GM12873 (cell line): Measurements from ENCODE around the gene IQSEC3.

Source experiments
- TF ChIP-seq, protein P1 (sequence below): IDR thresholded peaks from 2 replicates; pipeline ENCODE4 v1.5.1; 2012; ENCODE audit warnings: low read depth, mild to moderate bottlenecking, moderate library complexity, low read length, control low read depth; ENCODE audit not compliant: insufficient read depth; ENCODE audit errors: missing control alignments

IQSEC3 gene

DNA sequence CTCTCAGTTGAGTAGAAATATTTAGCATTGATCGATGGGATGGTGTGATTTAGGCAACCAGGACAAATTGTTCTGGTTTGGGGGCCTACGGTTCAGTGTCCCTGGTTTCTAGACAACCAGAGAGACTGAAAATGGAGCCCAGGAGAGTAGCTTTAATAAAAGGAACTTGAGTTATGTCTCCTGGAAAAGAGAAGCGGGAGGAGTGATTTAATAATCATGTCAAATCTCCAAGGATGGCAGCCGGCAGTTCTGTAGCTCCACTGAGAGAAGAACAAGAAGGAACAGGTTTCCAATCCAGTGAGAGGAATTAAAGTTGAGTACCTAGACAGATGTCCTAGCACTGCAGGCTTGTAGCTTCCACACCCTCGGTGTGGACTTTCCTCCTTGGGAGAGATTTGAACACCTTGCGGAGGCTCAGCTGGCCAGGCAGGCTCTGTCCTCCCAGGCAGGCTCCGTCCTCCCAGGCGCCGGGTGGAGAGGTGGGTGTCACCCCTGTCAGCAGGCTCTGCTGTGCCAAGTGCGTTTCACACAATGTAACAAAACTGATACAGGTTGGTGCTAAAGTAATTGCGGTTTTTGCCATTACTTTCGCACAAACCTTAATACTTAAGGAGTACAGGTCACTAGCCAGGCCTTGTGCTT, 101.5 kb downstream of the IQSEC3 start:
- TF ChIP-seq, protein P1, sequence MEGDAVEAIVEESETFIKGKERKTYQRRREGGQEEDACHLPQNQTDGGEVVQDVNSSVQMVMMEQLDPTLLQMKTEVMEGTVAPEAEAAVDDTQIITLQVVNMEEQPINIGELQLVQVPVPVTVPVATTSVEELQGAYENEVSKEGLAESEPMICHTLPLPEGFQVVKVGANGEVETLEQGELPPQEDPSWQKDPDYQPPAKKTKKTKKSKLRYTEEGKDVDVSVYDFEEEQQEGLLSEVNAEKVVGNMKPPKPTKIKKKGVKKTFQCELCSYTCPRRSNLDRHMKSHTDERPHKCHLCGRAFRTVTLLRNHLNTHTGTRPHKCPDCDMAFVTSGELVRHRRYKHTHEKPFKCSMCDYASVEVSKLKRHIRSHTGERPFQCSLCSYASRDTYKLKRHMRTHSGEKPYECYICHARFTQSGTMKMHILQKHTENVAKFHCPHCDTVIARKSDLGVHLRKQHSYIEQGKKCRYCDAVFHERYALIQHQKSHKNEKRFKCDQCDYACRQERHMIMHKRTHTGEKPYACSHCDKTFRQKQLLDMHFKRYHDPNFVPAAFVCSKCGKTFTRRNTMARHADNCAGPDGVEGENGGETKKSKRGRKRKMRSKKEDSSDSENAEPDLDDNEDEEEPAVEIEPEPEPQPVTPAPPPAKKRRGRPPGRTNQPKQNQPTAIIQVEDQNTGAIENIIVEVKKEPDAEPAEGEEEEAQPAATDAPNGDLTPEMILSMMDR = no peak

DNA sequence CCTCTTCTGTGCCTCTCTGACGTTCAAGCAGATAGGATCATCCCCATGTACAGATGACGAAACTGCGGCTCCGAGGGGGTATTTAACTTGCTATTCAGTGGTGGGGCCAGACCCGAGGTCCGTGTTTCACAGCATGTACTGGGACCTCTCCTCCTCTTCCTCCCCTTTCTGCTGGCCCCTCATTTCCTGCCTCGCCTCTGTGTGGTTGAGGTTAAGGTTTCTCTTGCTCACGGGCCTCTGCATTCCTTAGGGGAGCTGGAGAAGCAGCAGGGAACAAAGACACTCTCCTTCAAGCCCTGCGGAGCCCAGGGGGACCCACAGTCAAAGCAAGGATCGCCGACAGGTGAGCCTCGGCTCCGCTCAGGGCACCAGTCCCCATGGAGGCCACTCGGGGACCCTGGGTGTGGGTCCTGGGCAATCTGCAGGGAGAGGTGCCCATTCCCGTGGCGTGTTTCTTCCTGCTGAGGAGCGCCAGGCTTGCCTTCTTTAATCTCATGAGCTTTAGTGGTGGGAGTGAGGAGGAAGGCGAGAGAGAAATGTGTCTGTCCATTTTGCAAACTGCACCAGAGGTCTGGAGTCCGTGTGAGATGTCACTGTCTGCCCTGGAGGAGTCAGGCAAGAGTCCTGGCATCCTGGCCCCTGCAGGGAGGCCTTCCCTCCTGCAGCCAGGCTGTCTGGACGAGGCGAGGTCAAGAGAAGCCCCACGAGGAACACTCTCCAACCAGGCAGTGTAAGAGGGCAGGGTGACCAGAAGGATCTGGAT, 102.4 kb downstream of the IQSEC3 start:
- TF ChIP-seq, protein P1 = no peak

DNA sequence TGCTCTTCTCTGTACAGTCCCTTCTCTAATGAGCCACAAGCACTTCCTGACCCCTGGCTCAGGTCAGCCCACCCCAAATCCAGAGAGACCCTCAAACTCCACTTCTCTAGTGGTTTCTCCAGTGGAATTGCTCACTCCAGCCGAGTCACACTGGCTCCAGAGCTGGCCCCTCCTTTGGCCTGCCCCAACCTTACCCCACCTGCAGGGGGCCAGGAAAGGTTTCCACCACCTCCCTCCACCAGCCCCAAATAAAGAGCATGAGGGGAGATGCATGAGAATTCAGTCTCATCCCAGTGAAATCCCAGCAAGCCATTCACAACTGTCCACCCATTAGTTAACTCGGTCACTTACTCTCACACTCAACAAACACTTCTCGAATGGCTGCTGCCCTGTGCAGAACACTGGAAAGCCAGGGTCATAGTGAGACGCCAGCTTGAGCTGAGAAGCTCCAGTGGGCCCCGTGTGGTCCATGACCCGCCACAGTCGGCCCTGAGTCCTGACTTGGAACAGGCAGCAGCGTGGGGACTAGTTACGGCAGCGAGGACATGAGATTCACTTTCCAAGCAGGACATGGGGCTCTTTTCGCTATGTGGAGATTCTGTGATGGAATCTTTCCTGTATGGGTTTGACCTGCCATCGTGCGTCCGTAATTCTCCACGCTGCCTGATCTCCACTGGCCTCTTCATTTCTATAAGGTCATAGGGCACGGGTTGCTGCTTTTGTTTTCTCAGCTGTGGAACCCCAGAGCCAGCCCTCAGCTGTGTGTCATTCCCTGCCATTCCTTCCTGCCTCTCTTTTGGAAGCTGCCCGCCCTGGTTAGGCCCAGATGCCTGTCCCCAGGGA, 103.2 kb downstream of the IQSEC3 start:
- TF ChIP-seq, protein P1 = peak; percentile 40

DNA sequence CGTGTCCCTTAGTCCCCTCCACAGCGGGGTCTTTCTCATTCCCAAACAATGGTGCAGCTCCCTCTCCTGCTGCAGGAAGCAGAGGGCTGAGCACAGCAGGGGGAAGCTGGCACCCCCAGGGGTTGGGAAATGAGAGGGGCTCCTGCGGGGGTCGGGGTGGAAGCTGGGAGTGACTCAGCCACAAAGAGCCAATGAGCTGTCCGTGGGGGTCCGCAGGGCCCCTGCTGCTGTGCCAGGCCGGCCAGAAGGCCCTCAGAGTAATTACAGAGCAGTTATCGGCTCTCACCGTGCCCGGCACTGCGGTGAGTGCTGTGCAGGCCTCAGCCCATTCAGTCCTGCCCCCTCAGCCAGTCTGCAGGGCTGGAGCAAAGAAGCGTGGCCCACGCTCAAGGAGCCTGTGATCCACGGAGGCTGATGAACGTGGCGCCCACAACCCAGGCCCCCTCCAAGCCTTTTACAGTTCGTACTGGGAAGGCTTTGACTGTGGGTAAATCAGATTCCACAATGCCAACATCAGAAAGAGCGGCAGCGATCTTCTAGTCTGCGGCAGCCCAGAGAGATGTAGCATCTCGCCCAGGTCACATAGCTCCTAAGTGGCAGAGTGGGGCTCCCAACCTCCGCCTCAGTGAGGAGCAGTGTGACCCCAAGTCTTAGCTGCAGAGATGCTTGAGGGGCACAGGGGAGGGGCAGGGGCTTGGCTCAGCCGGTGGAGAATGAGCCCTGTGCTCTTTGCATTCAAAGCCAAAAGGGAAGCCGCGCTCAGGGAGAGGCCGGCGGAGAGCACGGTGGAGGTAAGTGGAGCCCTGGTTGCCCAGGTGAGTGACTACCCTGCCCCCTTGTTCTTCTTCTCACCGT, 104.0 kb downstream of the IQSEC3 start:
- TF ChIP-seq, protein P1 = no peak

DNA sequence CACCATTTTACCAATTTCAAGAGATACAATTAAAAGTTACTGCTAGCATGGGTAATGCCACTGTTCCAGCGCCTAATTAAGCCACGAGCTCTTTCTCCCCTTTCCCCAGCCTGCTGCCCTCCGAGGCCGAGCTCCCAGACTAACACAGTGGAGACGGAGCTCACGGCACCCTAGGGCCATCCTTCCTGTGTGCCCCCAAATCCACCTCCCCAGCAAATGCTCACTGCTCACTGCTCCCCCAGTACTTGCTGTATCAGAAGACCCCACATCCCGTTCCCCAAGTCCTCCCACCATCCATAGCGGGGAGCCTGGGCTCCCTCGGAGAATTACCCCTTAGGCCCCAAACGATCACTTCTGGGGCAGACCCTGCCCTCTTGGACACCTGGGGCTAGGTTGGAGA, 104.7 kb downstream of the IQSEC3 start:
- TF ChIP-seq, protein P1 = no peak

DNA sequence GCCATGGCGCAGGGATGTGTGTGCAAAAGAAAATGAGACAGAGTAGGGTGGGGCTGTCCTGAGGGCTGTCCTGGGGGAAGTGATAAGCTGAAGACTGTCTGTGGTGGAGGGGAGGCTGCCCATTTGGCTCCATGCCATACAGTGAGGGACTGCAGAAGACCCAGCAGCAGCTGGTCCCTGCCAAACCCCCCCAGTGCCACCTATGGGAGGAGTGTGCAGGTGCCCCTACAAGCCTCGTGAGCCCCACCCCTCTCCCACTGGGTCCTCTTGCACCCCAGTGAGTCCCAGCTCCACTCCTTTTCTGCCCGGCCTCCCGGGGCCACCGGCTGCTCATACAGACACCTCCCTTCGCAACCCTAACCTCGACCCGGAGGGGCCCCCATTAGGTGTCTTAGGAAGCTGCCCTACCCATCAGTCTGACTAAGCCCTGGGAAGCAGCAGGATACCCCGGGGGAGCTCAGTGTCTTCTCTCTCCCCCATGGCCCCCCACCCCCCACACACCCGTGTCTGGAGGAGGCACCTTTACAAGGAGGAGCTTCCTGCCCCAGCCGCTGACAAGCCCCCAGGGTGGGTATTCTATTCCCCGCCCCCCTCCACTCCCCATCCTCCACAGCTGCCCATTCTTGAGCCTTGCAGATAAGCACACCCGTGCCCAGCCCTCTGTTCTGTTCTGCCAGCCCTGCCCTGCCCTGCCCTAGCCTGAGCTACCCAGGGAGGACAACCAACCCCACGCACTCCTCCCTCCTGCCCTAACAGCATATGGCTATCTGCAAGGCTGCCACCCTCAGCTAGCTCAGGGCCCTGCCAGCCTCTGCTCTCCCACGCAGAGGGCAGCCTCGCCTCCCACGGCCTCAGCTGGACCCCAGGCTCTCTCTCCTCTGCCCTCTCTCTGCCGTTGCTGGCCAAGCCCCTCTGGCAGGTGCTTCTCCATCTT, 105.4 kb downstream of the IQSEC3 start:
- TF ChIP-seq, protein P1 = no peak
